ENCODE results near the gene DAAM2.
A peak's percentile ranks its signal among the peaks of the same experiment; 100 is the strongest.

DAAM2 gene

DNA sequence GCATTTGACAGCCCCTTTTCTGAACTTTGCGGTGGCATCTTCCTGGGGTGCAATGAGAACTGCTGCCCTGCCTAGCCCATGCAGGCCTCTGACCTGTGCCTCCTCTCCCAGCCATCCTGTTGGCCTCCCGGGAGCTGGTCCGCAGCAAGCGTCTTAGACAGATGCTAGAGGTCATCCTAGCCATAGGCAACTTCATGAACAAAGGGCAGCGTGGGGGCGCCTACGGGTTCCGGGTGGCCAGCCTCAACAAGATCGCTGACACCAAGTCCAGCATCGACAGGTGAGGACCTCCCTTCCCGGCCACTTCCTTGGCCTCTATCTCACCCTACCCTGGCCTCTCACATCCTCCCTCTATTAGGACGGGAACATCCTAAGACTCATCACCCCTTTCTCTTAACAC, 104.5 kb downstream of the DAAM2 start:
- Histone ChIP-seq H3K4me1 (ENCODE audit: control insufficient read depth in 2 of 2, insufficient read depth in 1 of 2, low read depth in 1 of 2, low read length in 2 of 2) (peaks cover 2 to 6% of the 10 kb centered on the region in 2 donors), H3K14ac (ENCODE audit: low read length) (no peak overlapping the region), H3K9me3 (replicated peaks in 1 of 2; ENCODE audit: control insufficient read depth in 2 of 2, insufficient read depth in 1 of 2, low read depth in 1 of 2, low read length in 2 of 2) (no peaks in the 10 kb centered on the region), H4K8ac (ENCODE audit: low read depth, low read length) (no peak overlapping the region), H3K4ac (ENCODE audit: low read length) (no peak overlapping the region), H3K4me3 (ENCODE audit: low read length in 2 of 2) (no peak overlapping the region), H3K27me3 (ENCODE audit: control insufficient read depth in 3 of 3, insufficient read depth in 3 of 3, low read depth in 1 of 3, low read length in 3 of 3) (no peaks in the 10 kb centered on the region), H3K18ac (ENCODE audit: low read length) (no peak overlapping the region), H2BK120ac (ENCODE audit: low read depth, low read length) (no peak overlapping the region), H3K9ac (ENCODE audit: low read depth, low read length, poor library complexity) (no peak overlapping the region), H2AFZ (ENCODE audit: low read length) (no peak overlapping the region), H3K27ac (replicated peaks; ENCODE audit: low read length) (no peak overlapping the region), H3K36me3 (replicated peaks in 1 of 2; ENCODE audit: control insufficient read depth in 2 of 2, insufficient read depth in 2 of 2, low read length in 2 of 2) (no peaks in the 10 kb centered on the region), H2BK12ac (ENCODE audit: low read length) (no peak overlapping the region), H2BK15ac (ENCODE audit: low read length) (no peak overlapping the region), H2BK5ac (ENCODE audit: low read length) (no peak overlapping the region), H3K4me2 (ENCODE audit: insufficient read depth, low read length, poor library complexity, severe bottlenecking) (no peak overlapping the region), H3K79me1 (ENCODE audit: low read depth, low read length) (no peaks in the 10 kb centered on the region), H4K91ac (ENCODE audit: low read depth, low read length, poor library complexity) (no peak overlapping the region), H3K23ac (ENCODE audit: low read depth, low read length, poor library complexity) (no peak overlapping the region), H2AK5ac (ENCODE audit: low read depth, low read length) (no peak overlapping the region)
- DNase-seq (ENCODE audit: low spot score) = no peak
- WGBS, 2 donors (ENCODE audit: extremely low coverage in 2 of 2, insufficient read length in 2 of 2, insufficient replicate concordance in 1 of 2) = no CpG with 5 or more reads among the region's 12 CpGs

DNA sequence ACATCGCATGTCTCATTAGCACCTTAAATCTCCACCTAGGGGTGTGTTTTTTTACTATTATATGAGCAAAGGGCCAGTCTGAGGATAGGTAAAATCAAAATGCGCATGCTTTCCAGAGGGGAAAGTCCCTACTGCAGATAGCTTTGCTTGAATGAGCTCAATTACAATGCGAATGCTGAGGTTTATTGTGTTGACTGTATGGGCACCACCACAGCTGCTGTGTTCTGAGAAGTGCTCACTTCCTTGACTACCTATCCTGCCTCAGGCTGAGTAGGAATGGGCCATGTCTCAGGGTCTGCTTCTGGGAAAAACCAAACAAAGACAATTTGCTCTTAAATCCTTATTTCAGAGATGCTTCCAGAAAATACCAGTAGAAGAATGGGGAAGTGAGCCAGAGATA, 105.5 kb downstream of the DAAM2 start:
- H2BK120ac ChIP-seq (ENCODE audit: low read depth, low read length) = no peak overlapping the region
- H2BK12ac ChIP-seq (ENCODE audit: low read length) = no peak overlapping the region
- DNase-seq (ENCODE audit: low spot score) = no peak
- H3K36me3 ChIP-seq (replicated peaks in 1 of 2; ENCODE audit: control insufficient read depth in 2 of 2, insufficient read depth in 2 of 2, low read length in 2 of 2) = no peaks in the 10 kb centered on the region
- H3K14ac ChIP-seq (ENCODE audit: low read length) = no peak overlapping the region
- no peak overlapping the region for H2BK15ac ChIP-seq (ENCODE audit: low read length)
- H3K4me1 ChIP-seq (ENCODE audit: control insufficient read depth in 2 of 2, insufficient read depth in 1 of 2, low read depth in 1 of 2, low read length in 2 of 2) = peaks cover 2 to 6% of the 10 kb centered on the region in 2 donors
- H3K9ac ChIP-seq (ENCODE audit: low read depth, low read length, poor library complexity) = no peak overlapping the region
- H3K9me3 ChIP-seq (replicated peaks in 1 of 2; ENCODE audit: control insufficient read depth in 2 of 2, insufficient read depth in 1 of 2, low read depth in 1 of 2, low read length in 2 of 2) = no peaks in the 10 kb centered on the region
- no peak overlapping the region for H4K91ac ChIP-seq (ENCODE audit: low read depth, low read length, poor library complexity)
- no peak overlapping the region for H3K4me3 ChIP-seq (ENCODE audit: low read length in 2 of 2)
- H3K27me3 ChIP-seq (ENCODE audit: control insufficient read depth in 3 of 3, insufficient read depth in 3 of 3, low read depth in 1 of 3, low read length in 3 of 3) = no peaks in the 10 kb centered on the region
- H2AK5ac ChIP-seq (ENCODE audit: low read depth, low read length) = no peak overlapping the region
- H3K4me2 ChIP-seq (ENCODE audit: insufficient read depth, low read length, poor library complexity, severe bottlenecking) = no peak overlapping the region
- H3K18ac ChIP-seq (ENCODE audit: low read length) = no peak overlapping the region
- no CpG with 5 or more reads among the region's 3 CpGs for WGBS, 2 donors (ENCODE audit: extremely low coverage in 2 of 2, insufficient read length in 2 of 2, insufficient replicate concordance in 1 of 2)
- H3K4ac ChIP-seq (ENCODE audit: low read length) = no peak overlapping the region
- no peaks in the 10 kb centered on the region for H3K79me1 ChIP-seq (ENCODE audit: low read depth, low read length)
- H3K23ac ChIP-seq (ENCODE audit: low read depth, low read length, poor library complexity) = no peak overlapping the region
- no peak overlapping the region for H4K8ac ChIP-seq (ENCODE audit: low read depth, low read length)
- H2BK5ac ChIP-seq (ENCODE audit: low read length) = no peak overlapping the region
- H3K27ac ChIP-seq (replicated peaks; ENCODE audit: low read length) = no peak overlapping the region
- H2AFZ ChIP-seq (ENCODE audit: low read length) = peak overlapping the region; percentile 43

DNA sequence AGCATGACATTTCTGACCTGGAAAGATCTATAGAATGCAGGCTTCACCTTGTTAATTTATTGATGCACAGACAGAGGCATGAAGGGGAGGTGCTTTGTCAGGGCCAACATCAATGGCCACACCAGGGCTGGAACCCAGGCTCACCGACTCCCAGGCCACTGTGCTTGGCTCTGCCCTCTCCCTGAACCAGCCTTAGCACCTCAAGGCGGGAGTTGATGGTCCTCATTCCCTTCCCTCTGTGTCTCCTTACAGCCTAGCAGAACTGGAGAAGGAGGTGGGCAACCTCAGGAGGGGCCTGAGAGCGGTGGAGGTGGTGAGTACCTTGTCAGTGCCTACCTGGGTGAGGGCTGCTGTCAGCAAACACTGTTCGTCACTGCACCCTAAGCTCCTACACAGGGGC, 106.4 kb downstream of the DAAM2 start:
- H2BK15ac ChIP-seq (ENCODE audit: low read length) = no peak overlapping the region
- H3K36me3 ChIP-seq (replicated peaks in 1 of 2; ENCODE audit: control insufficient read depth in 2 of 2, insufficient read depth in 2 of 2, low read length in 2 of 2) = no peaks in the 10 kb centered on the region

DNA sequence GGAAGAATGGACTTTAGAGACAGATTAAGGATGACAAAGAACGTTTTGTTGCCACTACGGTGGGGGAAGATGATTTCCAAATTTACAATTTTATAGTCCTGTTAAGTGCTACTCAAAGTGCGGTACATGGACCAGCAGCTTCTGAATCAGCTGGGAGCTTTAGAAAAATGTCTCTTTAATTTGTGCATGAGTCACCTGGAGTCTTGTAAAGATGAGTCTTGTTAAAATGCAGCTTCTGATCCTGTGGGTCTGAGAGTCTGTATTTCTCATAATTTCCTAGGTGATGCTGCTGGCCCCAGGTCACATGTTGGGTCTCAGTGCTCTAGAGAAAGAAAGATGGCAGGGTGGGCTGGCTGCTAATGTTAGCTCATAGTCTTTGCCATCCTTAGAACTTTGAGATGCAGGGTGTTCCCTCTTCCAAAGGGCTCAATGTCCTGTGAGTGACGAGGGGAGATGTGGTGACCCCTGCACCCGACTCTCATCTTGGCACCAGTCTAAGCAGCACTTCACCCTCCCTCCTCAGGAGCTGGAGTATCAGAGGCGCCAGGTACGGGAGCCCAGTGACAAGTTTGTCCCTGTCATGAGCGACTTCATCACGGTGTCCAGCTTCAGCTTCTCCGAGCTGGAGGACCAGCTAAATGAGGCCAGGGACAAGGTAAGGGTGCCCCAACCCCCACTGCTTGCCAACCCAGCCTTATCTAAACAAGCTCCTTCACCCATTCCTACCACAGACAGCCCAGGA, 107.5 kb downstream of the DAAM2 start:
- H2BK15ac ChIP-seq (ENCODE audit: low read length) = no peak overlapping the region
- H4K91ac ChIP-seq (ENCODE audit: low read depth, low read length, poor library complexity) = no peak overlapping the region
- no peak overlapping the region for H3K4me3 ChIP-seq (ENCODE audit: low read length in 2 of 2)
- H3K9ac ChIP-seq (ENCODE audit: low read depth, low read length, poor library complexity) = no peak overlapping the region
- no peak overlapping the region for H2BK12ac ChIP-seq (ENCODE audit: low read length)
- no peak for DNase-seq (ENCODE audit: low spot score)
- H2AK5ac ChIP-seq (ENCODE audit: low read depth, low read length) = no peak overlapping the region
- H3K14ac ChIP-seq (ENCODE audit: low read length) = no peak overlapping the region
- no peak overlapping the region for H3K23ac ChIP-seq (ENCODE audit: low read depth, low read length, poor library complexity)
- H3K4me2 ChIP-seq (ENCODE audit: insufficient read depth, low read length, poor library complexity, severe bottlenecking) = no peak overlapping the region
- no peak overlapping the region for H2BK120ac ChIP-seq (ENCODE audit: low read depth, low read length)
- H2AFZ ChIP-seq (ENCODE audit: low read length) = no peak overlapping the region
- H3K27ac ChIP-seq (replicated peaks; ENCODE audit: low read length) = no peak overlapping the region
- H3K4ac ChIP-seq (ENCODE audit: low read length) = no peak overlapping the region
- no peaks in the 10 kb centered on the region for H3K36me3 ChIP-seq (replicated peaks in 1 of 2; ENCODE audit: control insufficient read depth in 2 of 2, insufficient read depth in 2 of 2, low read length in 2 of 2)
- no peaks in the 10 kb centered on the region for H3K9me3 ChIP-seq (replicated peaks in 1 of 2; ENCODE audit: control insufficient read depth in 2 of 2, insufficient read depth in 1 of 2, low read depth in 1 of 2, low read length in 2 of 2)
- H3K79me1 ChIP-seq (ENCODE audit: low read depth, low read length) = no peaks in the 10 kb centered on the region
- no peaks in the 10 kb centered on the region for H3K27me3 ChIP-seq (ENCODE audit: control insufficient read depth in 3 of 3, insufficient read depth in 3 of 3, low read depth in 1 of 3, low read length in 3 of 3)
- H3K4me1 ChIP-seq (ENCODE audit: control insufficient read depth in 2 of 2, insufficient read depth in 1 of 2, low read depth in 1 of 2, low read length in 2 of 2) = peaks cover 2 to 6% of the 10 kb centered on the region in 2 donors
- H4K8ac ChIP-seq (ENCODE audit: low read depth, low read length) = no peak overlapping the region
- peak overlapping the region; percentile 0 for H3K18ac ChIP-seq (ENCODE audit: low read length)
- no peak overlapping the region for H2BK5ac ChIP-seq (ENCODE audit: low read length)
- WGBS, 2 donors (ENCODE audit: extremely low coverage in 2 of 2, insufficient read length in 2 of 2, insufficient replicate concordance in 1 of 2) = no CpG with 5 or more reads among the region's 10 CpGs

More for the DNA sequence above, 106.4 kb downstream of the DAAM2 start:
- Histone ChIP-seq H3K79me1 (ENCODE audit: low read depth, low read length) (no peaks in the 10 kb centered on the region), H3K4me3 (ENCODE audit: low read length in 2 of 2) (no peak overlapping the region), H3K4ac (ENCODE audit: low read length) (no peak overlapping the region), H4K8ac (ENCODE audit: low read depth, low read length) (no peak overlapping the region), H3K27me3 (ENCODE audit: control insufficient read depth in 3 of 3, insufficient read depth in 3 of 3, low read depth in 1 of 3, low read length in 3 of 3) (no peaks in the 10 kb centered on the region), H2AFZ (ENCODE audit: low read length) (no peak overlapping the region), H3K9ac (ENCODE audit: low read depth, low read length, poor library complexity) (no peak overlapping the region), H3K23ac (ENCODE audit: low read depth, low read length, poor library complexity) (no peak overlapping the region), H3K4me2 (ENCODE audit: insufficient read depth, low read length, poor library complexity, severe bottlenecking) (no peak overlapping the region), H3K27ac (replicated peaks; ENCODE audit: low read length) (no peak overlapping the region), H3K14ac (ENCODE audit: low read length) (no peak overlapping the region), H4K91ac (ENCODE audit: low read depth, low read length, poor library complexity) (no peak overlapping the region), H2AK5ac (ENCODE audit: low read depth, low read length) (no peak overlapping the region), H2BK5ac (ENCODE audit: low read length) (no peak overlapping the region), H2BK120ac (ENCODE audit: low read depth, low read length) (no peak overlapping the region), H3K9me3 (replicated peaks in 1 of 2; ENCODE audit: control insufficient read depth in 2 of 2, insufficient read depth in 1 of 2, low read depth in 1 of 2, low read length in 2 of 2) (no peaks in the 10 kb centered on the region), H2BK12ac (ENCODE audit: low read length) (no peak overlapping the region), H3K4me1 (ENCODE audit: control insufficient read depth in 2 of 2, insufficient read depth in 1 of 2, low read depth in 1 of 2, low read length in 2 of 2) (peaks cover 2 to 6% of the 10 kb centered on the region in 2 donors), H3K18ac (ENCODE audit: low read length) (peak overlapping the region; percentile 61)
- DNase-seq (ENCODE audit: low spot score) = no peak
- no CpG with 5 or more reads among the region's 4 CpGs for WGBS, 2 donors (ENCODE audit: extremely low coverage in 2 of 2, insufficient read length in 2 of 2, insufficient replicate concordance in 1 of 2)

All from neuronal stem cell (in vitro differentiated cells).